ENCODE measurements around the gene SLC22A17.

- TF ChIP-seq CREB1 (CRISPR knock-in tag; IDR thresholded peaks at IDR 0.05) (no peak), CTCF (IDR thresholded peaks at IDR 0.05) (no peak)
These were observed 46.4 kb upstream of the SLC22A17 start for GRCh38 chr14:23399136-23399535.
